Measurements from ENCODE around the gene ZNF493. TPM values are rescaled to one million over a fixed set of nuclear protein-coding genes. Genes with fewer than 3 reads are reported as not detected.
A peak's percentile ranks its signal among the peaks of the same experiment; 100 is the strongest.

The ZNF493 gene
- polyA plus RNA-seq, 1 donor, result 12.2 TPM

DNA sequence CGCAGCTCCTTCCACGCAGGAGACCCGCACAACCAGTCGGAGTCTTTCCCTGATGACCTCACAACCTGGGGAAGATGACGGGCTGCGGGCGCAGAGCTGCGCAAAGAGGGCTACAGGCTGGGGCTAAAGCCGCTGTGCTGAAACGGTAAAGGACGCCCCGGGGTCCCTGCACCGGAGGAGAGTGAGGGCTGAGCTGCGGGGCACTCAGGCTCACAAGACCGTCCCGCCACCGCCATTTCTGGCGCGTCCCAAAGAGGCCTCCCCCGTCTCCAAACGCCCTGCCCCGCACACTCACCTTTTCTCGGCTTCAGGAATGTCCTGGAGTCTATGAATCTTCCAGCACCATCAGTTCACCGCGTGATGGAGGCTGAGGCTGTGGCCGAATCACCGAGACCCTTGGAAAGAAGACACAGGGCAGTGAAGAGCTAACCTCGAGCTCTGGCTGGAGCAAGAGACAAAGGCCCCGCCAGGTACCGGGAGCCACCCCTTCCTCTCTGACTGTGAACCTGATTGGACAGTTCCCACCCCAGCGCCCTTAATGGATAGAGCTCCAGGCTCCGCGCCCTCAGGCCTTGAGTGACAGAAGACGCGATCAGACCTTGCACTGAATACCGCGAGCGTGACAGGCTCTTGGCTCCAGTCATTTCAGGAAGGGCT, 66.6 kb downstream of the ZNF493 start:
- DNase-seq, result peak; percentile 57

DNA sequence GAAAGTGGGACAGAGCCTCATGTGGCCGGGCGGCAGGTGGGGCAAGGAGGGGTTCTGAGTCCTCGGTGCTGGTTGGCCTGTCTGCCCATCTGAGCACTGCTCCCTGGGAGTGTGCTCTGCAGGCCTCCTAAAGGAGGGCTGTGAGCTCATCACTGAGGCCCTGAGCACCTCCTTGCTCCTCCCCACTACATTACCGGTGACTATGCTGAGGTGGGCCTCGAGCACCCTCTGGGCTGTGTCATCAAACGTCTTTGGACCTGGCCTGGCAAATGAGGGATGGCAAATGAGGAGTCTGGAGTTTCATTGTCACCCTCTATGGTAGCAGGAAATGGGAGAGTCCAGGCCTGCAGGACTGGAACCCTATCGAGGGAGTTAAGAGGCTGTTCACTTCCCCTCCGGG, 69.7 kb downstream of the ZNF493 start:
- no peak for DNase-seq

DNA sequence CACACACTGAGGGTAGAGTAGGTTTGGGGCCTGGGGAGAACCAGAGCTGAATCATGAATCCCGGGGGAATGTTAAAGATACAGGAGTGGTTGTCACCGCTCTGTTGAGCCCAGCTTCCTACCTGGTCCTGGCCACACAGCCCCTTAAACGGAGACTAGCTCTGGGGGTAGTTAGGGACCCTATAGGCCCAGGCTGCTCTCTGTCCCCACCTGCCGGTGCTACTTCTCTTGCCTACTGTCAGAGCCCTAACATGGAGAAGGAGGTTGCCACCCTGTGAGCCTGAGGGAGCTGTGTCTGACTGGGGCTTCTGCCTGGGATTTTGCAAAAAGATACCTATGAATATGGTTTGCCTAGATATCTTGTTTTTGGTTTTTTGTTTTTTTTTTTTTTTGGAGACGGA, 71.9 kb downstream of the ZNF493 start:
- no peak for DNase-seq

DNA sequence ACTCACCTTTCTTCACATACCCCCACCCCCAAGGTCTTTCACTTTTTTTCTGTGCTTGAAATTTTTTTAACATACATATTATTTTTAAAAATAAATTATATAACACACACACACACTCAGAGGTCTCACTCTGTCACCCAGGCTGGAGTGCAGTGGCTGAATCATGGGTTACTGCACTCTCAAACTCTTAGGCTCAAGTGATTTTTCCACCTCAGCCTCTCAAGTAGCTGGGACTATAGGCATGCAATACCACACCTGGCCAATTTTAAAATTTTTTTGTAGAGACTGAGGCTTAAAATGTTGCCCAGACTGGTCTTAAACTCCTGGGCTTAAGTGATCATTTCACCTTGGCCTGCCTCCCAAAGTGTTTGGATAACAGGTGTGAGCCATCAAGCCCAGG, 75.6 kb downstream of the ZNF493 start:
- DNase-seq, result no peak

GRCh38 chr19:21474671-21475181, 77.8 kb downstream of the ZNF493 start:
- DNase-seq, result peak; percentile 90

Other genes starting within 250 kb of the ZNF493 start
- 10.2 TPM for gene ZNF708, start 67.7 kb upstream of the ZNF493 start, polyA plus RNA-seq (ENCODE audit: insufficient read length)
- 18.2 TPM for gene ZNF738, start 38.1 kb upstream of the ZNF493 start, polyA plus RNA-seq (ENCODE audit: insufficient read length)
- gene ZNF429, start 108.5 kb downstream of the ZNF493 start, polyA plus RNA-seq (ENCODE audit: insufficient read length), result 16.5 TPM

All from hindlimb muscle (tissue), 1 donor.